Keratinocyte (primary cell): ENCODE data around the gene CD79A.

Experiments used
- CTCF ChIP-seq, 3 experiments: IDR thresholded peaks in 1 of 3; conservative IDR thresholded peaks in 1 of 3; optimal IDR thresholded peaks in 1 of 3; 2 replicates in 2 of 3; 3 replicates in 1 of 3; pipeline versions ENCODE3 to v1.5.1; 2011; ENCODE audit warnings: low read length in 3 of 3, mild to moderate bottlenecking in 3 of 3, moderate library complexity in 2 of 3, control low read depth in 1 of 3, inconsistent platforms in 1 of 3; ENCODE audit not compliant: insufficient read depth in 2 of 3; ENCODE audit errors: extremely low read depth in 1 of 3
- EZH2 ChIP-seq: IDR thresholded peaks from one replicate; pipeline ENCODE4 v1.6.1; 2012; ENCODE audit warnings: inconsistent platforms, mild to moderate bottlenecking, low read length, moderate library complexity

GRCh38 chr19:41886761-41887710 is 10.0 kb downstream of the CD79A start:
- TF ChIP-seq CTCF (optimal IDR thresholded peaks at IDR 0.05 in 1 of 3, IDR thresholded peaks at IDR 0.05 in 1 of 3, conservative IDR thresholded peaks at IDR 0.05 in 1 of 3; ENCODE audit: extremely low read depth in 1 of 3, insufficient read depth in 2 of 3, low read length in 3 of 3) = no peak
- no peak for TF ChIP-seq EZH2
